CD4-positive, alpha-beta memory T cell (primary cell): ENCODE measurements around the gene PLK5. TPM values are rescaled to one million over a fixed set of nuclear protein-coding genes. Genes with fewer than 3 reads are reported as not detected.

Experiments used
- CTCF ChIA-PET: fragments of 350-600 bp; sonication (Branson Sonifier 250); formaldehyde crosslinking; loops from one replicate; lab custom pipeline; 2021; ENCODE audit warnings: inconsistent platforms; ENCODE audit not compliant: partially characterized antibody; lab: Charles Lee
- POLR2A ChIA-PET: fragments of 350-600 bp; sonication (Branson Sonifier 250); formaldehyde crosslinking; loops from one replicate; lab custom pipeline; 2021; ENCODE audit not compliant: partially characterized antibody; lab: Charles Lee
- DNase-seq, 5 donors: peaks; one replicate each; pipeline versions ENCODE4 v3.0.0 to v3.0.0-alpha.2; 2020 to 2022; ENCODE audit warnings: mixed read lengths in 1 of 5
- H3K27ac ChIP-seq: one replicate; pipeline ENCODE4 v1.7.0; 2013; ENCODE audit warnings: low read depth, low read length
- H3K27me3 ChIP-seq: 2 replicates; pipeline ENCODE4 v1.7.0; 2013; ENCODE audit warnings: mild to moderate bottlenecking, low read length, moderate library complexity; ENCODE audit not compliant: insufficient read depth
- H3K36me3 ChIP-seq: 2 replicates; pipeline ENCODE4 v1.7.0; 2013; ENCODE audit warnings: mild to moderate bottlenecking, low read length, moderate library complexity; ENCODE audit not compliant: insufficient read depth
- H3K4me1 ChIP-seq: 2 replicates; pipeline ENCODE4 v1.7.0; 2013; ENCODE audit warnings: mild to moderate bottlenecking, low read length, moderate library complexity; ENCODE audit not compliant: insufficient read depth
- H3K4me3 ChIP-seq, 2 donors: one replicate each; pipeline ENCODE4 v1.7.0; 2013; ENCODE audit warnings: low read length in 2 of 2, mild to moderate bottlenecking in 1 of 2
- H3K9me3 ChIP-seq, 2 donors: one replicate each; pipeline ENCODE4 v1.7.0; 2013; ENCODE audit warnings: low read length in 2 of 2, control low read depth in 1 of 2; ENCODE audit not compliant: control insufficient read depth in 1 of 2
- H3K27ac Mint-ChIP-seq, 7 donors: one replicate each; pipeline ENCODE4 v1.8.0; 2020 to 2021; ENCODE audit warnings: mixed read lengths in 7 of 7, mild to moderate bottlenecking in 6 of 7, inconsistent platforms in 3 of 7, moderate library complexity in 3 of 7
- H3K27me3 Mint-ChIP-seq, 2 donors: one replicate each; pipeline ENCODE4 v1.8.0; 2020 to 2021; ENCODE audit warnings: mixed read lengths in 2 of 2
- H3K36me3 Mint-ChIP-seq, 2 donors: one replicate each; pipeline ENCODE4 v1.8.0; 2020 to 2021; ENCODE audit warnings: mixed read lengths in 2 of 2, inconsistent platforms in 1 of 2, mild to moderate bottlenecking in 1 of 2
- H3K4me1 Mint-ChIP-seq, 4 donors: one replicate each; pipeline ENCODE4 v1.8.0; 2020 to 2021; ENCODE audit warnings: mixed read lengths in 4 of 4, mild to moderate bottlenecking in 1 of 4
- H3K4me3 Mint-ChIP-seq, 8 donors: one replicate each; pipeline ENCODE4 v1.8.0; 2020 to 2021; ENCODE audit warnings: mixed read lengths in 8 of 8, mild to moderate bottlenecking in 7 of 8, moderate library complexity in 6 of 8, inconsistent platforms in 3 of 8
- H3K9me3 Mint-ChIP-seq, 8 donors: one replicate each; pipeline ENCODE4 v1.8.0; 2020 to 2021; ENCODE audit warnings: mixed read lengths in 8 of 8, mild to moderate bottlenecking in 5 of 8, inconsistent platforms in 3 of 8, moderate library complexity in 1 of 8
- intact Hi-C: fragments of 100-400 bp; cut with micrococcal nuclease; formaldehyde crosslinking; loops from one replicate; pipeline ENCODE4 v1.15.1; 2023
- polyA plus RNA-seq, 2 donors: library from polyadenylated mRNA; unstranded; fragments of 300-500 nt; fragmentation: Illumina TruSeq; gene quantifications; one replicate each; pipeline ENCODE4 v1.2.3, GENCODE V29; 2021
- total RNA-seq, 2 experiments: library from RNA; stranded (reverse); gene quantifications; one replicate each; pipeline ENCODE4 v1.2.3, GENCODE V29; 2021

The PLK5 gene
- total and polyA plus RNA-seq, 4 experiments from 2014 or later = not detected

- peaks cover 2 to 11% (median 3%) of the 10 kb centered on the region in 4 donors for H3K4me1 Mint-ChIP-seq
- H3K36me3 Mint-ChIP-seq = no peaks in the 10 kb centered on the region
- no peak overlapping the region for H3K27ac Mint-ChIP-seq
- no peak overlapping the region for H3K4me3 Mint-ChIP-seq
- Histone ChIP-seq H3K4me1 (peaks cover 7% of the 10 kb centered on the region), H3K9me3 (no peaks in the 10 kb centered on the region), H3K27ac (no peak overlapping the region), H3K36me3 (no peaks in the 10 kb centered on the region), H3K4me3 (no peak overlapping the region), H3K27me3 (no peaks in the 10 kb centered on the region)
- H3K9me3 Mint-ChIP-seq = peaks cover 0 to 2% (median 0%) of the 10 kb centered on the region in 8 donors
- peaks cover 2% of the 10 kb centered on the region in 2 donors for H3K27me3 Mint-ChIP-seq
- DNase-seq = no peak
- ChIA-PET CTCF (no interaction called here), POLR2A (interaction anchor here (0.6 kb wide), 1 partner anchor 93 kb away, joined by 4 read pairs; no protein-coding TSS in a partner anchor)
- intact Hi-C loops = no loop called here
Measured at GRCh38 chr19:1566392-1567115, 42.7 kb downstream of the PLK5 start.

GRCh38 chr19:1567116-1567847 is 43.4 kb downstream of the PLK5 start:
- H3K27ac ChIP-seq = no peak overlapping the region
- H3K4me1 Mint-ChIP-seq = peaks cover 2 to 11% (median 3%) of the 10 kb centered on the region in 4 donors
- H3K27me3 Mint-ChIP-seq = peaks cover 2% of the 10 kb centered on the region in 2 donors
- H3K27me3 ChIP-seq = no peaks in the 10 kb centered on the region
- peaks cover 0 to 2% (median 0%) of the 10 kb centered on the region in 8 donors for H3K9me3 Mint-ChIP-seq
- DNase-seq = peak in 3 of 5 donors; percentile 10 to 18 (median 15)
- intact Hi-C loops = no loop called here
- no peak overlapping the region for H3K27ac Mint-ChIP-seq
- no peaks in the 10 kb centered on the region for H3K36me3 Mint-ChIP-seq
- CTCF ChIA-PET = no interaction called here
- H3K4me1 ChIP-seq = peaks cover 7% of the 10 kb centered on the region
- no peaks in the 10 kb centered on the region for H3K36me3 ChIP-seq
- no peaks in the 10 kb centered on the region for H3K9me3 ChIP-seq
- peak overlapping the region in 3 of 8 donors; percentile 41 to 49 (median 43) for H3K4me3 Mint-ChIP-seq
- POLR2A ChIA-PET = interaction anchor here (1.3 kb wide), 1 partner anchor 26 kb away, joined by 4 read pairs; the partner anchor contains the start of gene MBD3
- no peak overlapping the region for H3K4me3 ChIP-seq

- H3K4me1 Mint-ChIP-seq = peaks cover 2 to 11% (median 3%) of the 10 kb centered on the region in 4 donors
- CTCF ChIA-PET = no interaction called here
- DNase-seq = no peak
Measured at GRCh38 chr19:1567848-1568227, 44.0 kb downstream of the PLK5 start.

GRCh38 chr19:1568320-1569019 is 44.6 kb downstream of the PLK5 start, which contains the start of gene MEX3D:
MEX3D (minus strand) TSS chr19:1568325; CDS start chr19:1568058, 267 bp downstream.
- Mint-ChIP-seq H3K27ac (peak within 1 kb of the TSS in 3 of 7 donors; percentile 23 to 77 (median 25)), H3K4me1 (peaks cover 2 to 11% (median 3%) of the 10 kb centered on the region in 4 donors)
- intact Hi-C loops = loop anchor here (1.0 kb wide), 2 partner anchors 24 to 37 kb away; partner anchors contain the start of genes MBD3 and UQCR11

More at GRCh38 chr19:1567848-1568227, 44.0 kb downstream of the PLK5 start:
- Histone ChIP-seq H3K27me3 (no peaks in the 10 kb centered on the region), H3K4me1 (peaks cover 7% of the 10 kb centered on the region), H3K4me3 (no peak overlapping the region), H3K9me3 (no peaks in the 10 kb centered on the region), H3K27ac (no peak overlapping the region), H3K36me3 (no peaks in the 10 kb centered on the region)
- Mint-ChIP-seq H3K4me3 (no peak overlapping the region), H3K27me3 (peaks cover 2% of the 10 kb centered on the region in 2 donors), H3K36me3 (no peaks in the 10 kb centered on the region), H3K9me3 (peaks cover 0 to 2% (median 0%) of the 10 kb centered on the region in 8 donors), H3K27ac (no peak overlapping the region)
- intact Hi-C loops = loop anchor here (1.0 kb wide), 2 partner anchors 24 to 37 kb away; partner anchors contain the start of genes MBD3 and UQCR11
- POLR2A ChIA-PET = interaction anchor here (1.3 kb wide), 1 partner anchor 25 kb away, joined by 4 read pairs; the partner anchor contains the start of gene MBD3

GRCh38 chr19:1569997-1570396 is 46.1 kb downstream of the PLK5 start:
- intact Hi-C loops = no loop called here
- peaks cover 2 to 11% (median 3%) of the 10 kb centered on the region in 4 donors for H3K4me1 Mint-ChIP-seq
- H3K4me3 ChIP-seq = no peak overlapping the region
- CTCF ChIA-PET = no interaction called here
- no peaks in the 10 kb centered on the region for H3K36me3 Mint-ChIP-seq
- peak overlapping the region in 4 of 7 donors; percentile 43 to 88 (median 66) for H3K27ac Mint-ChIP-seq
- H3K27ac ChIP-seq = no peak overlapping the region
- H3K36me3 ChIP-seq = no peaks in the 10 kb centered on the region
- H3K9me3 Mint-ChIP-seq = peaks cover 0 to 2% (median 0%) of the 10 kb centered on the region in 8 donors
- no peaks in the 10 kb centered on the region for H3K27me3 ChIP-seq
- H3K4me1 ChIP-seq = peaks cover 7% of the 10 kb centered on the region
- peaks cover 2% of the 10 kb centered on the region in 2 donors for H3K27me3 Mint-ChIP-seq
- H3K4me3 Mint-ChIP-seq = peak overlapping the region in 5 of 8 donors; percentile 11 to 67 (median 55)
- POLR2A ChIA-PET = no interaction called here
- no peak for DNase-seq
- H3K9me3 ChIP-seq = no peaks in the 10 kb centered on the region

More at GRCh38 chr19:1568320-1569019, 44.6 kb downstream of the PLK5 start, which contains the start of gene MEX3D:
- POLR2A ChIA-PET = interaction anchor here (0.7 to 1.3 kb wide), 2 partner anchors 24 to 40 kb away, joined by 4 read pairs; partner anchors contain the start of gene MBD3
- peaks cover 7% of the 10 kb centered on the region for H3K4me1 ChIP-seq
- no peaks in the 10 kb centered on the region for H3K36me3 ChIP-seq
- Mint-ChIP-seq H3K4me3 (peak within 1 kb of the TSS in 6 of 8 donors; percentile 26 to 76 (median 46)), H3K9me3 (peaks cover 0 to 2% (median 0%) of the 10 kb centered on the region in 8 donors), H3K36me3 (no peaks in the 10 kb centered on the region), H3K27me3 (peaks cover 2% of the 10 kb centered on the region in 2 donors)
- no peak within 1 kb of the TSS for H3K27ac ChIP-seq
- DNase-seq = peak; percentile 70 to 82 (median 80)
- no peaks in the 10 kb centered on the region for H3K9me3 ChIP-seq
- H3K4me3 ChIP-seq = no peak within 1 kb of the TSS
- no peaks in the 10 kb centered on the region for H3K27me3 ChIP-seq
- CTCF ChIA-PET = no interaction called here

GRCh38 chr19:1570836-1571235 is 47.0 kb downstream of the PLK5 start:
- intact Hi-C loops = no loop called here
- Mint-ChIP-seq H3K4me1 (peaks cover 2 to 11% (median 4%) of the 10 kb centered on the region in 4 donors), H3K4me3 (peak overlapping the region in 2 of 8 donors; percentile 59 to 71), H3K27me3 (peaks cover 2% of the 10 kb centered on the region in 2 donors), H3K27ac (peak overlapping the region in 1 of 7 donors; percentile 77), H3K36me3 (peaks cover 0 to under 1% of the 10 kb centered on the region in 2 donors), H3K9me3 (peaks cover 0 to 2% (median 0%) of the 10 kb centered on the region in 8 donors)
- POLR2A ChIA-PET = no interaction called here
- Histone ChIP-seq H3K4me1 (peaks cover 7% of the 10 kb centered on the region), H3K27me3 (no peaks in the 10 kb centered on the region), H3K27ac (no peak overlapping the region), H3K9me3 (no peaks in the 10 kb centered on the region), H3K36me3 (no peaks in the 10 kb centered on the region), H3K4me3 (no peak overlapping the region)
- CTCF ChIA-PET = no interaction called here
- DNase-seq = no peak
